SW 1271 (cell line): Measurements from ENCODE around the gene PODN.

ENCODE experiments used
- DNase-seq, 2 experiments: peaks; one replicate each; lab custom pipeline; 2025; lab: John Stamatoyannopoulos, UW

PODN gene

DNA sequence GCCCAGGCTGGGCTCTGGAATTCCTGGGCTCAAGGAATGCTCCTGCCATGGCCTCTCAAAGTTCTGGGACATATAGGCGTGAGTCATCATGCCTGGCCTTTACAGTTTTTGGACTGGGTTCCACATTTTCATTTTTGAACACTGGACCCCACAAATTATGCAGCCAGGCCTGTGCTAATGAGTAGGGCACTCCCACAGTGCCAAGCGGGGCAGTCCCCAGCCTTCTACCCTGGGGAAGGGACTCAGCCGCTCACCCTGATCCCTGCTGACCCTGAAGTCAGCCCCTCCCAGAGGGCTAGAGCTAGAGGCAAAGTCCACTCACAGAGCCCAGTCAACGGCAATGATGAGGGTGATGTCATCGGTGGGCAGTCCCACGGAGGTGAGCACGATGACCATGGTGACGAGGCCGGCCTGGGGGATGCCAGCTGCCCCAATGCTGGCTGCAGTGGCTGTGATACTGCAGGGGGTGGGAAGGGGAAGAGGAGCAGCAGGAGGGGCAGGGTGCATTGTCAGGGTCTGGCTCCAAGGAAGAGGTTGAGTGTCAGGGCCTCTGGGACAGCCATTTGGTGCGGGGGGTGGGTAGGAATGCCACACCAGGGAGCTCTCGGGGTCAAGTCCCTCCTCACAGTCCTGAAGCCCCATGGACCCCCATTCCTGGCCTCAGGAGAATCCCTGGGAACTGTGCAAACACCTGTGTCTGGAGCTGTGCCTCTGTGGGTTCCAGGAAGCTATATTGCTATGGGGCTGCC, 27.6 kb downstream of the PODN start:
- DNase-seq = no peak

DNA sequence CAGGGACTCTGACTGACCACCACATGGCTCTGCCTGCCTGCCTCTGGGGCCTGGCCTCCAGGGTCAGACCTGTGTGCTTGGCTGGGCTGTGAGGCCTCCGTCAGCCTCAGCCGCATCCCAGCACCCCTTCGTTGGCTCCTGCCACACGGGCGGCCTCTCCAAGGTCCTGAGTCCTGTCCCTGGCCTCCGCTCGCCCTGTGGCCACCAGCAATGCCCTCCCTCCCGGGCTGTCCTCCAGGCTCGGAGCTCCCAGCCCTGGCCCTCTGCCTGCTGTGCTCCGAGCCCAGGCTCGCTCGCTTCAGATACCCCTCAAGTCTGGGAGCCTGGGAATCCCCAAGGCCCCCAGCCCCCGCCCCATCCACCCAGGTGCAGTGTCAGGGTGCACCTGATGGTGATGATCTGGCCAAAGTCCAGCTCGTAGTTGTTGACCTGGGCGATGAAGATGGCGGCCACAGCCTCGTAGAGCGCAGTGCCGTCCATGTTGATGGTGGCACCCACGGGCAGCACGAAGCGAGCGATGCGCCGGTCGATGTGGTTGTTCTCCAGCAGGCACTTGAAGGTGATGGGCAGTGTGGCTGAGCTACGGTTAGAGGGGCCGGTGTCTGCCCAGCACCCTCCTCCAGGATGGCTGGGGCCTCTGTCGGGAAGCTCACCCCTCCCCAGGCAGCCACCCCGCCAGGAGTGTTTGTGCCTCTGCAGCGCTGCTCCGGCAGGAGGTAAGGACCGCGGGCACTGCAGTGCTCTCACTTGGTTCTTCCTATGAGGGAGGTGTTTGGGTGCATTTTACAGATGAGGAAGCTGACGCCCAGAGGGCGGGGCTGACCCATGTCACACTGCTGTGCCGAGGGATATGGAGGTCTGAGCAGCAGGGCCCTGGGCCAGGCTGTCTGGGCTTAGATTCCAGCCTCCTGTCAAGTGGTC, 28.5 kb downstream of the PODN start:
- no peak for DNase-seq

DNA sequence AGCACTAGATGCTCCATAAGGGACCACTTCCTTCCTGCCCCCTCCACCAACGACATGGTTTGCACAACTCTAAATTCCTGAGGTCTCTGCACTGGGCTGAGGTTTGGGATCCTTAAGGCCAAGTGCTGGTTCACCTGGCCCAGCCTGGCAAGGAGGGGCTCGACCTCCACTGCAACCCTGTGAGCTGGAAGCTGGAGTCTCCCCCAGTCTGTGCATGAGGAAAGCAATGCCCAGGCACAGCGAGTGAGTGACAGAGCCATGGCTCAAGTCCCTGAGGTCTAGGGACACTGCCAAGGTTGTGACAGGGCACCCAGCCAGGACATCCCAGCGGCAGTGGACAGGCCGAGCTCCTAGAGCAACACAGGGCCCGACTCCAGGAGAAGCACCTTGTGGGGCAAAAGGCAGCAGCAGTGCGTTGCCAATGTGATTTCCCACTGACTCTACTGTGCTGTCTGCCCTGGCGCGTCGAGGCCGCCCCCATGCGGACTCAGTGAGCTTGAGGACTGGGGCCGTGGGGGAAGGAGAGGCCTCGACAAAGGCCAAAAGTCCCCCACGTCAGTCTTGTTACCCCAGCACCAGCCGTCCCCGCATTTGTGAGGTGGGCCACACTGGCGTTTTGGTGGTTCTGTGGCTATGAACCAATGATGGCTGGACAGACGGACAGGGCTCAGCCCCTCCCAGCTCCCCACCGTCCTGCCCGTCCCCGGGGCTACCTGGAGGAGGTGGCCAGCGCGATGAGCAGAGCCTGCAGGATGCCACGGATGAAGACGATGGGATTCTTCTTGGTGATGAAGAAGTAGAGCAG, 30.0 kb downstream of the PODN start:
- no peak for DNase-seq

DNA sequence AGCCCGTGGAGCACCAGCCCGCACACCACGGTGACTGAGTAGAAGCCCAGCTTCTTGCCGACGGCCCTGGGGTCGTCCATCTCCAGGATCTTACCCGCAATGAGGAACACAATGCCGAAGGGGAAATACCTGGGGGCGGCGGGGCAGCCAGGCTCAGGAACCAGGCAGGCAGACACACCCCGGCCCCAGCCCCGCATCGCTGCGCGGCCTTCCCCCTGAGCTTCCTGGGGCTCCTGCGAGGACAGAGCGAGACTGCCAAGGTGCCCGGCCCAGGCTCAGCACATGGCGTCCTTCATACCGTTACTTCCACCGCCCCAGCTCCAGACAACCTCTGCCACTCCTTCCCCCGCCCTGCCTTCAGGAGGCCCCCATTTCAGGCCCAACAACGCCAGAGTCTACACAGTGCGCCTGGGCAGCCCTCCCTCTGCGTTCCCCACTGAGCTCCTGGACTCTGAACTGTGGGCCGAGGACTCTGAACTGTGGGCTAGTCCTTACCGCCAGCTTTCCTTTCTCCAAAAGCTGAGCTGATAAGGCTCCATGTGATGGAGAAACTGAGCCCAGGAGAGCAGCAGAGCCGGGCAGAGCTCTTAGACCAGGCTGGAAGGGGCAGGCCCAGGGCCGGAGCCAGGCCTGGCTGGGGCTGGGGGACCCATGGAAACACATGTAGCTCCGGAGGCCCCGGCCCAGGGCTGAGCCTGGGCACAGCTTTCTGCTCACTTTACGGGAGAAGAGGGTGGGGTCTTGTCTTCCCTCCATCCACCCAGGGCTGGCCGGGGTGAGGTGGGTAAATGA, 30.8 kb downstream of the PODN start:
- DNase-seq = no peak

DNA sequence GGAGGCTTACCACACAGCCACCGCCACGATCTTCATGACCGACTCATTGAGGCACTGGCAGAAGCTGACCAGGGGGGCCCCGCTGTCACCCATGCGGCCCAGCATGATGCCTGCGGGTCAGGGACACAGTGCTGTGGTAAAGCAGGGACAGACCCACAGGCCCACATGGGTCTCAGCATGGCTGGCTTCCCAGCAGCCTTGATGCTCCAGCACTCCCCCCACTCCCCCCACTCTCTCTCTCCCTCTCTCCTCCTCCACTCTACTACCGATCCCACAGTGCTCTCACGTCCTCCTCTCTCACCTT, 31.4 kb downstream of the PODN start:
- DNase-seq = no peak

DNA sequence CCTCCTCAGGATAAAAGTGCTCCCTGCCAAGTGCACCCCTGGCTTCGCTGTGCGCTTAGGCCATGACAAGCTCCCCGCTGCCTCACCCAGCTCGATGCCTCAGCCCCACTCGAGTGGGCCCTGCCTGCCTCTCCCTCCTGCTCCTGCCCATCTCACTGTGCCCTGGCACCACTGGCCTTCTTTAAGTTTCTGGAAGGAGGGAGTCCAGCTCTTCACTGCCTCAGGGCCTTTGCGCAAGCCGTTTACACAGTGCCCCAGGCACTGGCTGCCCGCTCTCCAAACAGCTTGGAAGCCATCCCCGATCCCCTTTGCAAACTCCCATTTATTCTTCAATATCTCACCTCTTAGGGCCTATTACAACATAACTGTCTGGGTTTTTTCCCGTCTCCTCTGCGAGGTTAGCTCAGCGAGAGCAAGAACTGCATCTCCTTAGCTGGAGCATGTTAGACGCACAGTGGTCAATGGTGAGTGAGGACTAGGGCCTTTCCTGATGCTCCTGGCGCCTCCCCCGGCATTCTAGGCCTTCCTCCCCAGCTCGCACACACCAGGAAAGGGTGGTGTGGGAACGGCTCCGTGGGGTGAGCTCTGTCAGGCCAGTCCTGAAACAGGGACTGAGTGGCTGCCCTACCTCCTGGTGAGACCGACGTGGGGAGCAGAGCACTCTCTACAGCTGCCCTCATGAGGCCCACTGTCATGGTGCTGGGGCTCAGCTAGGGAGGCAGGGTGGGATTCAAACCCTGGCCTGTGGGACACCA, 31.9 kb downstream of the PODN start:
- DNase-seq = no peak

DNA sequence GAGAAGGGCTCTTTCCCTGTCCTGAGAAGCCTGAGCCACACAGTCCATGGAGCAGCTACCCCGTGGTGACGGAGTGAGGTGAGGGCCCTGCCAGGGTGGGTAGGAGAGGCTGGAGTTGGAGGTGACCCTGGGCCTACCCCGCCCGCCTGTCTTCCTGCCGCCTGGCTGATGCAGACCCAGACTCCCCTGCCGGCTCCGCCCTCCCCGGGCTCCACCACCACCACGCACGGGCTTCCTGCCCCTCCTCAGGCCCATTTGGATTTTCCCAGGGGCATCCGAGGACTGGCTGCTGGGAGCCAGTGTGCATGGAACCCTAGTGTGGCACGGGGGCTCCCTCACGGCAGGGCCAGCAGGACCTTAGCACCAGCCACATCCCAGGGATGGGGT, 32.5 kb downstream of the PODN start:
- no peak for DNase-seq

DNA sequence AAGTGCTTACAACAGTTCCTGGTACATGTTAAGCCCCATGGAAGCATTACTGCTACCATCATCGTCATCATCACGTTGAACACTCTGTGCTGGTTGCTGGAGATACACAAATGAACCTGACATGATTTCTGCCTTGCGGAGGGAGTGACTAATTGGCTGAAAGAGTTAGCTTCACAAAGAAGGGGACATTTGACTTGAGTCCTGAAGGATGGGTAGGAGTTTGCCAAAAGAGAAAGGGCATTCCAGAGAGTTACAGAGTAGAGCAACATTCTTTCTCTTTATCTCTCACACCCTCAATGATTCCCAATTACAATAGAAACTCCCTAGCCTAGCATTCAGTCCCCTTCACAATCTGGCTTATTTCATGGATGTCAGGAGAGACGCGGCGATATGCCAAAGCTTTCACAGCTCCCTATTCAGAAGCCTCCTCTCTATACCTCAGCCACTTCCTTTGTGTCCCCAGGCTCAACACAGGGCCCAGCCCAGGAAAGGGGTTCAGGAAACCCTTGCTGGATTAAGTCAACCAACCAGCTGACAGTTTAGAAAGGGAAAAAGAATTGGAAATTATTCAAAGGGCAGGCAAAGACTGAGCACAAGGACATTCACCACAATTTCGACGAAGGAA, 42.4 kb downstream of the PODN start:
- no peak for DNase-seq

GRCh38 chr1:53107090-53107489, 45.1 kb downstream of the PODN start:
- DNase-seq = no peak

GRCh38 chr1:53107570-53108322, 45.7 kb downstream of the PODN start:
- no peak for DNase-seq

DNA sequence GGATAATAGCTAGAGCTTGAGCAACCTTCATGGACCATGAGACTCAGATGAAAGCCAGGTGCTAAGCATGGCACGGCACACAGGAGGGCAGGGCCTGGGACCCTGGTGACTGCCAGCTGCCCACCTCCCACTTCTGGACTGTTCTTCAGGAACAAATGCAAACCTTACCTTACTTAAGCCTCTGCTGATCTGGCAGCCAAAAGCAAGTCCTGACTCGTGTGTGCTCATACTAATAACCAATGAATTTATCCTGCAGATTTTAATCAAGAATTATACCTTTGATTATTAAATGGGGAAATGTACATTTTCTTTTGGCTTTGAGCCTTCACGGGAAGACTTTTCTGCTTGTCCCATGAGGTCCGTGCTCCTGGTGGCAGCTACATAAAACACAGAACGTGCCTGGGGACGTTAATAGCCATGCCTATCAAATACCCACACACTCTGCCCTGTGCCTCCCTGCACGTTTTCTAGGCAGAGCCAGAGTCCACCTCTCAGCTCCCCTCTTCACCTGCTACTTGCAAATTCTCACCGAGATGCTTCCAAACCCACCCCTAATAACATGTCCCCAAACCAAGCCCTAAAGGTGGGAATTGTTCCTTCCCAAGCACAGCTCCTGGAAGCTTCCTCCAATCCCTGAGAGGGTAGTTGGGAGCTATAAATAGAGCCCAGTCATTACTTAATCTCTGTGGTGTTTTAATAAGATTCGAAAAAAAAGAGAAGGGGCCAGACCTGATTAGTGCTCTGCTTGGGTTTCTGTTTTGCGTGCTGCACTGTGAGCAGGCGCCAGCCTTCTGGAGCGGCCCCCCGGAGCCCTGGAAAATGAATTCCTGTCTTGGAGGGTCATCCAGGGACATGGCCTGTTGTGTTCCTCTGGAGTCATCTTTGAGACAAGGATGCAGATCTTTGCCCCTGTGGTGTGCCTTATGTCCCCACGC, 46.9 kb downstream of the PODN start:
- no peak for DNase-seq

GRCh38 chr1:53110370-53111072, 48.5 kb downstream of the PODN start:
- DNase-seq = no peak

- DNase-seq = no peak
These were observed 49.1 kb downstream of the PODN start for GRCh38 chr1:53111073-53111556.

DNA sequence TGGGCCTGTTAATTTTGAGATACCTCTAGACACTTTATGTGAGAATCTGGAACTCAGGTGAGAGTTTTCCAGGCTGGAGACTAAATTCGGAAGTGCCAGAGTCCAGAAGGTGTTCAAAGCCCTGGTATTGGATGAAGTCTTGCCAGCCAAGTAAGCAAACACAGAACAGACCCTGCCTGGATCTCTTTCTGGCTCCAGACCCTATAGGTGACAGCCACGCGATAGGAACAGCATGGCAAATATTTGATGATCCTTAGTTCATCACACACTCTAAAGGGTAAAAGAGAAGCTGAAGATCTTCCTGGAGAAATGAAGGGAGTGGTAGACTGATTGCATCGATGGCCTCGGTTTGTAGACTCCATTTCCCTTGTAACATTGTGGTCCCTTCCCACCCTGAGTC, 49.7 kb downstream of the PODN start:
- no peak for DNase-seq

DNA sequence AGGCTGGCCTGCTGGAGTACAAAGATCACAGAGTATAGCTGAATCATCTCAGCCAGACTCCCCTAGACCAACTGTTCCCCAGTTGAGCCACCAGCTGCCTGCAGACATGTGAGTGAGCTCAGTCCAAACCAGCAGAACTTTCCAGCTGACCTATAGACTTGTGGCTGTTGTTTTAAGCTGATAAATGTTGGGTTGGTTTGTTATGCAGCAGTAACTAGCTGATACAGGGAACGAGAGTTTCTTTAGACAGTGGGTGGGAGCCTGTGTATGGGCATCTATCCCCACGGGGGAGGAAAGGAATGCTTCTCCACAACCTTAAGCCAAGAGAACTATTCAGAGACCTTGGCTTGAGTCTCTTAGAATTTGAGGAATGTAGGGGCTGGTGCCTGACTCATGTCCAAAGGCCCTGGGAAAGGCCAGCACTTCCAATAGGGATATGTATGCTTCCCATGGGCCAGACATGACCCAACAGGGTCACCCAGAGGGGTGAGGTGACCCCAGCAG, 50.3 kb downstream of the PODN start:
- no peak for DNase-seq

DNA sequence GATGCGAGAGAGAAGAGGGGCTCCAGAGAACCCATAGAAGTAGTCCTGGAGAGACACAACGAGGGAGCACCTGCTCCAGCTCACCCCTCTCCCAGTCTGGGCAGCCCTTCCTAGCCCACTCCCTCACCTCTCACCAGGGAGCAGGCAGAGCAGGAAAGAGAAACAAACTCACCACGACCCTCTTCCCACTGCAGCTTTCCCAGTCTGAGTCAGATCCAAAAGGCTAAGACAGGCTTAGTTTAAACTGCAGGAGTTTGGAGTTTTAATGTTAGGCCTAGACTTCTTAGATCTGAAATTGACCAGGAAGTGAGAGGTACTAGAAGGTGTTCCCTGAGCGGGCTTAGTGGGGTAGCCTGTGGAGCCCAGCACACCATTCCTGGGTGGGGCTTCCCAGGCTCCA, 50.8 kb downstream of the PODN start:
- DNase-seq = no peak

DNA sequence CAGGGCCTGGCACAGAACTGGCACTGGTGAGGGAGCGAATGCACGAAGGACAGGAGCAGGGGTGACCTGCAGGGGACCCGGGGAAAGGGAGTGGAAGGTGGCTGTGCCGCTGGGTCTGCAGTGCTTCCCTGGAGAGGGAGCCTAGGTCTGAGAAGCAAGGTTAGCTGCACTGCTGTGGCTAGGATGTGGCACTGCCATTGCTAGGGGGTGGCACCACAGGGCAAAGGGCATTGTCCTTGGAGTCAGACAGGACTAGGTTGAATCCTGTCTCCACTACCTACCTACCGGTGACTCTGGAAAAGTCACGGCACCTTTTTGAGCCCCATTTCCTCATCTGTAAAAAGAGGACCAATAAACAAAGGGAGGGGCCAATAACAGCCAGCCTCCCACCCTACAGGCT, 52.1 kb downstream of the PODN start:
- DNase-seq = no peak
